ENCODE results near the gene RBFOX2. TPM values are rescaled to one million over a fixed set of nuclear protein-coding genes. Genes with fewer than 3 reads are reported as not detected.

Gene RBFOX2
- polyA plus RNA-seq, 1 experiment: 222 TPM

DNA sequence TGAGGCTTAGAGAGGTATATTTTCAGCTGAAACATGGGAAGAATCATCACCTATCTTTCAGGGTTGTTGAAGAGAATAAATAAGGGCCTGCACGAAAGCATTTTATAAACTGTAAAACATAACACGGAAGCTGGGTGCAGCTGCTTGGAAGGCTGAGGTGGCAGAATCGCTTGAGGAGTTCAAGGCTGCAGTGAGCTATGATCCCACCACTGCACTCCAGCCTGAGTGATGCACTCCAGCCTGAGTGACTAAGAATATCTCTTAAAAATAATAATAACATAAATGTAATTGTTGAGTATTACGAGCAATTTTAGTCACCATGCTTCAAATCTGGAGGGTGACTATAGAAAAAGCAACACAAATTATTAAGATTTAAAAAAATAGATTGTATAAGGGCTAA lies 16.3 kb downstream of the RBFOX2 start:
- TF ChIP-seq, protein P1, sequence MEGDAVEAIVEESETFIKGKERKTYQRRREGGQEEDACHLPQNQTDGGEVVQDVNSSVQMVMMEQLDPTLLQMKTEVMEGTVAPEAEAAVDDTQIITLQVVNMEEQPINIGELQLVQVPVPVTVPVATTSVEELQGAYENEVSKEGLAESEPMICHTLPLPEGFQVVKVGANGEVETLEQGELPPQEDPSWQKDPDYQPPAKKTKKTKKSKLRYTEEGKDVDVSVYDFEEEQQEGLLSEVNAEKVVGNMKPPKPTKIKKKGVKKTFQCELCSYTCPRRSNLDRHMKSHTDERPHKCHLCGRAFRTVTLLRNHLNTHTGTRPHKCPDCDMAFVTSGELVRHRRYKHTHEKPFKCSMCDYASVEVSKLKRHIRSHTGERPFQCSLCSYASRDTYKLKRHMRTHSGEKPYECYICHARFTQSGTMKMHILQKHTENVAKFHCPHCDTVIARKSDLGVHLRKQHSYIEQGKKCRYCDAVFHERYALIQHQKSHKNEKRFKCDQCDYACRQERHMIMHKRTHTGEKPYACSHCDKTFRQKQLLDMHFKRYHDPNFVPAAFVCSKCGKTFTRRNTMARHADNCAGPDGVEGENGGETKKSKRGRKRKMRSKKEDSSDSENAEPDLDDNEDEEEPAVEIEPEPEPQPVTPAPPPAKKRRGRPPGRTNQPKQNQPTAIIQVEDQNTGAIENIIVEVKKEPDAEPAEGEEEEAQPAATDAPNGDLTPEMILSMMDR (IDR thresholded peaks at IDR 0.05; ENCODE audit: insufficient read depth, low read depth, low read length): no peak
- H3K4me3 ChIP-seq (ENCODE audit: low read depth, low read length): no peak overlapping the region
- CTCF ChIA-PET: interaction anchor here (0.9 to 3.3 kb wide), 5 partner anchors 15 to 112 kb away, joined by 3 to 15 read pairs (median 5); no protein-coding TSS in a partner anchor
- no peak for DNase-seq (ENCODE audit: low read depth)
- H3K27me3 ChIP-seq (ENCODE audit: control insufficient read depth, insufficient read depth, low read length): no peaks in the 10 kb centered on the region
- no peaks in the 10 kb centered on the region for H3K36me3 ChIP-seq (ENCODE audit: control insufficient read depth, insufficient read depth, low read length)
- POLR2A ChIA-PET: no interaction called here

DNA sequence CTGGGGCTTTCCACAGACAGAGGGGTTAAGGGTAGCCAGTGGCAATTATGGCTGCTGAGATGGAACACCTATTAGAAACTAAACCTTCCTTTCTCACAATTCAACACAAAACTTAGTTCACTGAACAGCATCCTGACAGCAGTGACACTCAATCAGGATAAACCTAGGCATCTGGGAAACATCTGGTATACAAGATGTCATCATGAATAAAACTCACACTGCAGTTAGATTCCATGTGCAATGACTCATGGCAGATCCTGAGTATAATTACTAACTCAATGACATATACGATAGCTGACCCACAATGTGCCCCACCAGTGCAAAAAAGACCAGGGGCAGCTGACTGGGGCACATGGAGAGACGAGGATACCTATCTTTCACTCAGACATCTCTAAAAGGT lies 17.7 kb downstream of the RBFOX2 start:
- ChIA-PET POLR2A (no interaction called here), CTCF (interaction anchor here (2.7 to 3.3 kb wide), 2 partner anchors 55 to 80 kb away, joined by 8 to 15 read pairs; no protein-coding TSS in a partner anchor)
- Histone ChIP-seq H3K27me3 (ENCODE audit: control insufficient read depth, insufficient read depth, low read length) (no peaks in the 10 kb centered on the region), H3K4me3 (ENCODE audit: low read depth, low read length) (no peak overlapping the region), H3K36me3 (ENCODE audit: control insufficient read depth, insufficient read depth, low read length) (no peaks in the 10 kb centered on the region)
- DNase-seq (ENCODE audit: low read depth): peak; percentile 67
- TF ChIP-seq, protein P1 (IDR thresholded peaks at IDR 0.05; ENCODE audit: insufficient read depth, low read depth, low read length): no peak

DNA sequence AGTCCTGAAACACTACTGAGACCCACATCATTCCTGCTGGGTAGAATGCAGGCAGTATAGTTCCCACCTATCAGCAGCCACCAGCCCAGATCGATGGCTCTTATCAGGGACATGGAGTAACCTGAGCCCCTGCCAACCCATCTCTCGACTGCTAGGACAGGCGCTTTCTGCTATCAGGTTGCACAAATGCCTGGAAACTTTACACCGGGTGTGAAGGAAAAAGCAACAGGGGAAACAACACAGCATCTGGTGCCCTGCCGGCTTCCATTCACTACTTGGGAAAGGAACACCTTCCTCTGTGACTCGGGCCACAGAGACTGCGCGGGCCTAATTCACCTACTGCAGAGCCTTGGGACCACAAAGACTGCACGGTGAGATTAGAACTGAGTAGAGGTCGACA lies 18.5 kb downstream of the RBFOX2 start:
- H3K36me3 ChIP-seq (ENCODE audit: control insufficient read depth, insufficient read depth, low read length): no peaks in the 10 kb centered on the region
- H3K4me3 ChIP-seq (ENCODE audit: low read depth, low read length): no peak overlapping the region
- ChIA-PET CTCF (interaction anchor here (3.3 kb wide), 1 partner anchor 56 kb away, joined by 15 read pairs; no protein-coding TSS in a partner anchor), POLR2A (no interaction called here)
- TF ChIP-seq, protein P1 (IDR thresholded peaks at IDR 0.05; ENCODE audit: insufficient read depth, low read depth, low read length): no peak
- H3K27me3 ChIP-seq (ENCODE audit: control insufficient read depth, insufficient read depth, low read length): no peaks in the 10 kb centered on the region
- no peak for DNase-seq (ENCODE audit: low read depth)

DNA sequence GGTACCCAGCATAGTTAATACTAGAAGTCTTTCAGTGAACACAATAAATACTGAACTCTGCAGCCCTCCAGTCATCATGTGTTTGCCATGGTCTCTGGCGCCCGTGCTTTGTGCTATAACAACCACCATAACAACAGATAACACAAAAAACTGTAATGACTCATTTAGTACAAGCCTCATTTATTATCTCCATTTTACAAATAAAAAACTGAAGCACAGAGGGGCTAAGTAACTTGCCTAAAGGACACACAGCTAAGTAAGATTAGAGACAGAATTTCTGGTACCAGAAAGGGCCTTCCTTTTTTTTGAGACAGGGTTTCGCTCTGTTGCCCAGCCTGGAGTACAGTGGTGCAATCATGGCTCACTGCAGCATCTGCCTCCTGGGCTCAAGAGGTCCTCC lies 19.5 kb downstream of the RBFOX2 start:
- TF ChIP-seq, protein P1 (IDR thresholded peaks at IDR 0.05; ENCODE audit: insufficient read depth, low read depth, low read length): no peak
- Histone ChIP-seq H3K27me3 (ENCODE audit: control insufficient read depth, insufficient read depth, low read length) (no peaks in the 10 kb centered on the region), H3K36me3 (ENCODE audit: control insufficient read depth, insufficient read depth, low read length) (no peaks in the 10 kb centered on the region), H3K4me3 (ENCODE audit: low read depth, low read length) (no peak overlapping the region)
- POLR2A ChIA-PET: interaction anchor here (0.7 kb wide), 1 partner anchor 8 kb away, joined by 4 read pairs; no protein-coding TSS in a partner anchor
- peak; percentile 25 for DNase-seq (ENCODE audit: low read depth)
- CTCF ChIA-PET: no interaction called here

DNA sequence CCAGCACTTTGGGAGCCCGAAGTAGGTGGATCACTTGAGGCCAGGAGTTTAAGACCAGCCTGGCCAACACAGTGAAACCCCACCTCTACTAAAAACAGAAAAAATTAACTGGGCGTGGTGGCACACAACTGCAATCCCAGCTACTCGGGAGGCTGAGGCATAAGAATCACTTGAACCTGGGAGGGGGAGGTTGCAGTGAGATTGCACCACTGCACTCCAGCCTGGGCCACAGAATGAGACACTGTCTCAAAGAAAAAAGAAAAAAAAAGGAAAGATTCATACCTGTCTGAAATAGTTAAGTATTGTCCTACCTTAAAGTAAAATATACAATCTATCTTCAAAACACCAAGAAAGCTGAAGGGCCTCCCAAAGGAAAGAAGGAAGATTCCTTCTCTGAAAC lies 20.1 kb downstream of the RBFOX2 start:
- ChIA-PET CTCF (no interaction called here), POLR2A (no interaction called here)
- no peaks in the 10 kb centered on the region for H3K27me3 ChIP-seq (ENCODE audit: control insufficient read depth, insufficient read depth, low read length)
- H3K4me3 ChIP-seq (ENCODE audit: low read depth, low read length): no peak overlapping the region
- no peaks in the 10 kb centered on the region for H3K36me3 ChIP-seq (ENCODE audit: control insufficient read depth, insufficient read depth, low read length)
- DNase-seq (ENCODE audit: low read depth): no peak
- TF ChIP-seq, protein P1 (IDR thresholded peaks at IDR 0.05; ENCODE audit: insufficient read depth, low read depth, low read length): no peak
